ENCODE data around the gene DNAJC25.

The DNAJC25 gene

GRCh38 chr9:111628411-111628810 lies 2.7 kb upstream of the DNAJC25 start:
- Histone ChIP-seq H2AFZ (ENCODE audit: low read depth, low read length) (no peak overlapping the region), H3K27ac (ENCODE audit: low read length) (no peak overlapping the region), H3K4me3 (ENCODE audit: low read depth in 1 of 2, low read length in 2 of 2) (no peak overlapping the region), H3K27me3 (ENCODE audit: insufficient read depth, low read length, poor library complexity) (no peaks in the 10 kb centered on the region), H3K4me1 (ENCODE audit: insufficient read depth, low read length) (peaks cover 23% of the 10 kb centered on the region), H4K20me1 (ENCODE audit: insufficient read depth, low read length) (peaks cover 4% of the 10 kb centered on the region; the same call in 1 of the 2 replicates), H3K9me3 (ENCODE audit: insufficient read depth, low read length, severe bottlenecking) (no peaks in the 10 kb centered on the region), H3K9ac (ENCODE audit: low read depth, low read length) (no peak overlapping the region), H3K36me3 (ENCODE audit: insufficient read depth, low read length) (no peaks in the 10 kb centered on the region; the same call in 1 of the 2 replicates), H3K4me2 (ENCODE audit: insufficient read depth, low read length) (no peak overlapping the region), H3K79me2 (ENCODE audit: insufficient read depth, low read length) (peaks cover 21% of the 10 kb centered on the region)
- no peak for ATAC-seq (ENCODE audit: insufficient read depth, low read depth)
- TF ChIP-seq EZH2 (IDR thresholded peaks at IDR 0.05; ENCODE audit: borderline replicate concordance, low read depth, low read length, severe bottlenecking) (no peak), CTCF (IDR thresholded peaks at IDR 0.05; ENCODE audit: borderline replicate concordance, extremely low read depth, low read length, poor library complexity, severe bottlenecking) (no peak)
- no peak for DNase-seq

- H3K4me2 ChIP-seq (ENCODE audit: insufficient read depth, low read length): peak overlapping the region; percentile 92
- H3K9me3 ChIP-seq (ENCODE audit: insufficient read depth, low read length, severe bottlenecking): no peaks in the 10 kb centered on the region
- H3K4me3 ChIP-seq (ENCODE audit: low read depth in 1 of 2, low read length in 2 of 2): peak overlapping the region; percentile 62 to 86
- peak overlapping the region; percentile 82 for H2AFZ ChIP-seq (ENCODE audit: low read depth, low read length)
- H4K20me1 ChIP-seq (ENCODE audit: insufficient read depth, low read length): peaks cover 13% of the 10 kb centered on the region; the same call in 1 of the 2 replicates
- peak; percentile 49 for ATAC-seq (ENCODE audit: insufficient read depth, low read depth)
- no peaks in the 10 kb centered on the region; the same call in 1 of the 2 replicates for H3K36me3 ChIP-seq (ENCODE audit: insufficient read depth, low read length)
- peaks cover 36% of the 10 kb centered on the region for H3K4me1 ChIP-seq (ENCODE audit: insufficient read depth, low read length)
- H3K9ac ChIP-seq (ENCODE audit: low read depth, low read length): peak overlapping the region; percentile 79
- no peaks in the 10 kb centered on the region for H3K27me3 ChIP-seq (ENCODE audit: insufficient read depth, low read length, poor library complexity)
- no peak for DNase-seq
- H3K79me2 ChIP-seq (ENCODE audit: insufficient read depth, low read length): peaks cover 40% of the 10 kb centered on the region
- TF ChIP-seq CTCF (IDR thresholded peaks at IDR 0.05; ENCODE audit: borderline replicate concordance, extremely low read depth, low read length, poor library complexity, severe bottlenecking): no peak
- no peak for TF ChIP-seq EZH2 (IDR thresholded peaks at IDR 0.05; ENCODE audit: borderline replicate concordance, low read depth, low read length, severe bottlenecking)
- peak overlapping the region; percentile 62 for H3K27ac ChIP-seq (ENCODE audit: low read length)
These were observed 761 bp upstream of the DNAJC25 start for GRCh38 chr9:111630182-111630963.

GRCh38 chr9:111630964-111631213 lies 245 bp upstream of the DNAJC25 start:
- Histone ChIP-seq H3K36me3 (ENCODE audit: insufficient read depth, low read length) (no peaks in the 10 kb centered on the region; the same call in 1 of the 2 replicates), H3K9ac (ENCODE audit: low read depth, low read length) (peak overlapping the region; percentile 79), H3K9me3 (ENCODE audit: insufficient read depth, low read length, severe bottlenecking) (no peaks in the 10 kb centered on the region), H3K4me3 (ENCODE audit: low read depth in 1 of 2, low read length in 2 of 2) (peak overlapping the region; percentile 62 to 86), H3K27me3 (ENCODE audit: insufficient read depth, low read length, poor library complexity) (no peaks in the 10 kb centered on the region), H3K4me2 (ENCODE audit: insufficient read depth, low read length) (peak overlapping the region; percentile 92), H2AFZ (ENCODE audit: low read depth, low read length) (peak overlapping the region; percentile 82), H3K27ac (ENCODE audit: low read length) (peak overlapping the region; percentile 62), H3K4me1 (ENCODE audit: insufficient read depth, low read length) (peaks cover 41% of the 10 kb centered on the region), H4K20me1 (ENCODE audit: insufficient read depth, low read length) (peaks cover 18% of the 10 kb centered on the region; the same call in 1 of the 2 replicates), H3K79me2 (ENCODE audit: insufficient read depth, low read length) (peaks cover 45% of the 10 kb centered on the region)
- DNase-seq: no peak
- TF ChIP-seq CTCF (IDR thresholded peaks at IDR 0.05; ENCODE audit: borderline replicate concordance, extremely low read depth, low read length, poor library complexity, severe bottlenecking) (no peak), EZH2 (IDR thresholded peaks at IDR 0.05; ENCODE audit: borderline replicate concordance, low read depth, low read length, severe bottlenecking) (no peak)
- no peak for ATAC-seq (ENCODE audit: insufficient read depth, low read depth)
